GM12801 (cell line): ENCODE measurements around the gene ARFGEF2.

ENCODE experiments used
- CTCF ChIP-seq: IDR thresholded peaks from one replicate; pipeline ENCODE4 v1.5.1; 2011; ENCODE audit warnings: control low read depth; ENCODE audit not compliant: insufficient read length; ENCODE audit errors: extremely low read depth

ARFGEF2 gene

GRCh38 chr20:48953653-48954052 lies 32.1 kb downstream of the ARFGEF2 start:
- no peak for TF ChIP-seq CTCF

DNA sequence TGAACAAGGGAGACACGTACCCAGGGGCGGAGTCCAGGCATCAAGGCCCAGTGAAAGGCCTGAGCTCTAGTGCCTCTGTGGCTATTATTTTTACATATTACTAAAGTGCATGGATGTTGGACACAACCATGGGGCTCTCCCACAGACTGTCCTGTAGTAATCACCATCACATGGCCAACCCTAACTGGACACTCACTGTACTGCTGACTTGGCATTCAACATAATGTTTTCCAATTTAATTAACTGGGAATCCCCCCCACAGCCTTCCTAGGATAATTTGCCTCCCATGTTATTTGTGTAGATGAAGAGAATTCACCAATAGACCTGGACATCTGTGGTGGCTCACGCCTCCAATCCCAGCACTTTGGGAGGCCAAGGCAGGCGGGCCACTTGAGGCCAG lies 34.5 kb downstream of the ARFGEF2 start:
- TF ChIP-seq CTCF: no peak

- no peak for TF ChIP-seq CTCF
Measured at GRCh38 chr20:48957053-48957481, 35.6 kb downstream of the ARFGEF2 start.

DNA sequence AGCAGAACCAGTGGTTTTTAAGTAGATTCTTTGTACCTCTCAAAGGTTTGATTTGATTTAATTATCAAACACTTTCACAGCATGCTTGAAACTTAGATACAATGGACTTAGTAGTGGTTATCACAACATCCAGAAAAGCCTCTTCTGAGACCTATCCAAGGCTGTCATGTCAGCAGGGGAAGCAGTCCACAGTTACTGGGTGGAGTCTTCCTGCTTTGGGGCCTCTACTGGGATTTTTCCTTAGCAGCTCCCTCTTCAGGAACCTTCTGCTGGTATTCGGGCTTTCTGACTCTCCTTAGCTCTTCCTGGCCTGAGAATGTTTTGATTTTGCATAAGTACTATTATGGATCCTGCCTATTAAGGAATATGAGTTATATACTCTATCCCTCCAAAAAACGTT lies 36.0 kb downstream of the ARFGEF2 start:
- no peak for TF ChIP-seq CTCF

- TF ChIP-seq CTCF: no peak
Measured at GRCh38 chr20:48958743-48959142, 37.2 kb downstream of the ARFGEF2 start.

DNA sequence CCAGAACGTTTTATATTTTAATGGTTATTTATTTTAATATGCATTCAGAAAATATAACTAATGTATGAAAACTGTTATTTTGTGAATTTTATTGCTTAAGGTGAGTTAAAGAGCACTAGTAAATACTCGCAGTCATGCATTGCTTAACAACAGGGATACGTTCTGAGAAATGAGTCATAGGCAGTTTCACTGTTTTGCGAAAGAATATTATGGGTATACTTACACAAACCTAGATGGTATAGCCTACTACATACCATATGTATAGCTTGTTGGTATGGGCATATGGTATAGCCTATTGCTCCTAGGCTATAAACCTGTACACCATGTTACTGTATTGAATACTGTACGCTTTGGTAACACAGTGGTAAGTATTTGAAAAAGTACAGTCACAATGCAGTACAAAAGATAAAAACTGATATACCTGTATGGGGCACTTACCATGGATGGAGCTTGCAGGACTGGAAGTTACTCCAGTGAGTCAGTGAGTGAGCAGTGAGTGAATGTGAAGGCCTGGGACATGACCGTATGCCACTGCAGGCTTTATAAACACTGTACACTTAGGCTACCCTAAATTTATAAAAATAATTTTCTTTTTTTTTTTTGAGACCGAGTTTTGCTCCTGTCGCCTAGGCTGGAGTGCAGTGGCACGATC lies 38.5 kb downstream of the ARFGEF2 start:
- no peak for TF ChIP-seq CTCF

GRCh38 chr20:48962421-48962820 lies 40.9 kb downstream of the ARFGEF2 start:
- no peak for TF ChIP-seq CTCF
